Common myeloid progenitor, CD34-positive (primary cell): ENCODE data around the gene RHEB.

ENCODE experiments used
- CTCF ChIA-PET: fragments of 350-600 bp; sonication (Branson Sonifier 250); formaldehyde crosslinking; loops from one replicate; lab custom pipeline; 2021; ENCODE audit warnings: antibody characterized with exemption; lab: Charles Lee
- POLR2A ChIA-PET: fragments of 350-600 bp; sonication (Branson Sonifier 250); formaldehyde crosslinking; loops from one replicate; lab custom pipeline; 2021; ENCODE audit warnings: antibody characterized with exemption; lab: Charles Lee
- DNase-seq, 3 donors: peaks; one replicate each; pipeline versions ENCODE4 v3.0.0 to v3.0.0-alpha.2; 2013
- H3K27ac ChIP-seq, 2 experiments: 1 replicate in 1 of 2; 2 replicates in 1 of 2; pipeline ENCODE4 v1.7.0; 2013; ENCODE audit warnings: inconsistent platforms in 2 of 2, low read length in 2 of 2, mild to moderate bottlenecking in 2 of 2, low read depth in 1 of 2, moderate library complexity in 1 of 2; ENCODE audit not compliant: severe bottlenecking in 2 of 2, insufficient read depth in 1 of 2, poor library complexity in 1 of 2
- H3K27me3 ChIP-seq, 5 experiments: replicated peaks in 2 of 5; 1 replicate in 3 of 5; 2 replicates in 2 of 5; pipeline versions ENCODE4 v1.6.1 to v1.7.0; 2013; ENCODE audit warnings: low read length in 4 of 5, mild to moderate bottlenecking in 2 of 5, moderate library complexity in 2 of 5, inconsistent platforms in 1 of 5; ENCODE audit not compliant: insufficient read depth in 5 of 5, control insufficient read depth in 4 of 5
- H3K36me3 ChIP-seq, 4 experiments: 1 replicate in 2 of 4; 2 replicates in 2 of 4; pipeline versions ENCODE4 v1.6.1 to v1.7.0; 2013; ENCODE audit warnings: low read length in 3 of 4, control low read depth in 1 of 4, mild to moderate bottlenecking in 1 of 4; ENCODE audit not compliant: control insufficient read depth in 4 of 4, insufficient read depth in 4 of 4
- H3K4me1 ChIP-seq, 4 experiments: 1 replicate in 3 of 4; 2 replicates in 1 of 4; pipeline versions ENCODE4 v1.6.1 to v1.7.1; 2013; ENCODE audit warnings: low read length in 3 of 4, mild to moderate bottlenecking in 3 of 4, control low read depth in 1 of 4, inconsistent platforms in 1 of 4, moderate library complexity in 1 of 4; ENCODE audit not compliant: control insufficient read depth in 4 of 4, insufficient read depth in 4 of 4; ENCODE audit errors: control extremely low read depth in 1 of 4
- H3K4me3 ChIP-seq, 7 experiments: 1 replicate in 4 of 7; 2 replicates in 3 of 7; pipeline versions ENCODE4 v1.5.1 to v1.7.0; 2013; ENCODE audit warnings: mild to moderate bottlenecking in 7 of 7, low read length in 6 of 7, moderate library complexity in 6 of 7, inconsistent platforms in 2 of 7, low read depth in 2 of 7, control low read depth in 1 of 7; ENCODE audit not compliant: insufficient read depth in 4 of 7, control insufficient read depth in 1 of 7; ENCODE audit errors: extremely low read depth in 1 of 7
- H3K9me3 ChIP-seq, 5 experiments: 1 replicate in 4 of 5; 2 replicates in 1 of 5; pipeline versions ENCODE4 v1.6.1 to v1.7.1; 2013; ENCODE audit warnings: low read length in 4 of 5, mild to moderate bottlenecking in 2 of 5, inconsistent platforms in 1 of 5, low read depth in 1 of 5, moderate library complexity in 1 of 5; ENCODE audit not compliant: control insufficient read depth in 4 of 5, insufficient read depth in 2 of 5; ENCODE audit errors: control extremely low read depth in 1 of 5
- WGBS: methylation state at CpG from one replicate; pipeline ENCODE4 v1.1.5; 2013; ENCODE audit not compliant: insufficient coverage; 5-methylcytosine and 5-hydroxymethylcytosine counted together

The RHEB gene

GRCh38 chr7:151448261-151449252 is 71.1 kb downstream of the RHEB start:
- Histone ChIP-seq H3K27ac (no peak overlapping the region), H3K27me3 (peaks cover 0 to 11% (median 0%) of the 10 kb centered on the region in 5 experiments), H3K36me3 (no peaks in the 10 kb centered on the region), H3K4me3 (peak overlapping the region; percentile 28 to 78 (median 58)), H3K9me3 (no peaks in the 10 kb centered on the region), H3K4me1 (peaks cover 0 to 6% (median 4%) of the 10 kb centered on the region in 4 experiments)
- ChIA-PET CTCF (interaction anchor here (0.6 to 14.8 kb wide), 34 partner anchors 8 to 333 kb away, joined by 3 to 280 read pairs (median 6); partner anchors contain the start of genes CRYGN and WDR86), POLR2A (interaction anchor here (1.0 kb wide), 1 partner anchor 96 kb away, joined by 3 read pairs; no protein-coding TSS in a partner anchor)
- 6% methylated on average over 40 of the region's 61 CpGs for WGBS
- DNase-seq = peak; percentile 77 to 88 (median 86)

- peaks cover 0 to 11% (median 0%) of the 10 kb centered on the region in 5 experiments for H3K27me3 ChIP-seq
- no peak for DNase-seq
- POLR2A ChIA-PET = interaction anchor here (1.0 kb wide), 1 partner anchor 95 kb away, joined by 3 read pairs; no protein-coding TSS in a partner anchor
- WGBS = 41% methylated on average over 16 of the region's 26 CpGs
- CTCF ChIA-PET = interaction anchor here (0.6 to 14.8 kb wide), 22 partner anchors 8 to 142 kb away, joined by 3 to 280 read pairs (median 8); partner anchors contain the start of genes CRYGN and WDR86
- H3K9me3 ChIP-seq = no peaks in the 10 kb centered on the region
- H3K4me3 ChIP-seq = peak overlapping the region; percentile 28 to 78 (median 58)
- H3K36me3 ChIP-seq = no peaks in the 10 kb centered on the region
- H3K4me1 ChIP-seq = peaks cover 0 to 6% (median 4%) of the 10 kb centered on the region in 4 experiments
- no peak overlapping the region for H3K27ac ChIP-seq
These were observed 71.8 kb downstream of the RHEB start for GRCh38 chr7:151447901-151448260.

- Histone ChIP-seq H3K27ac (no peak overlapping the region), H3K9me3 (no peaks in the 10 kb centered on the region), H3K4me1 (peaks cover 0 to 6% (median 4%) of the 10 kb centered on the region in 4 experiments), H3K36me3 (no peaks in the 10 kb centered on the region), H3K4me3 (no peak overlapping the region), H3K27me3 (peaks cover 0 to 11% (median 0%) of the 10 kb centered on the region in 5 experiments)
- ChIA-PET CTCF (interaction anchor here (0.6 to 14.8 kb wide), 15 partner anchors 10 to 132 kb away, joined by 3 to 280 read pairs (median 8); no protein-coding TSS in a partner anchor), POLR2A (no interaction called here)
- no peak for DNase-seq
- over 99% methylated on average over 11 of the region's 18 CpGs for WGBS
These were observed 72.4 kb downstream of the RHEB start for GRCh38 chr7:151447312-151447711.

- H3K27ac ChIP-seq = no peak overlapping the region
- peaks cover 0 to 11% (median 5%) of the 10 kb centered on the region in 4 experiments for H3K4me1 ChIP-seq
- H3K36me3 ChIP-seq = no peaks in the 10 kb centered on the region
- ChIA-PET CTCF (interaction anchor here (0.9 to 14.8 kb wide), 4 partner anchors 9 to 131 kb away, joined by 3 to 280 read pairs (median 25); no protein-coding TSS in a partner anchor), POLR2A (no interaction called here)
- no peaks in the 10 kb centered on the region for H3K9me3 ChIP-seq
- H3K27me3 ChIP-seq = peaks cover 0 to 11% (median 0%) of the 10 kb centered on the region in 5 experiments
- H3K4me3 ChIP-seq = no peak overlapping the region
- 100% methylated on average over 1 of the region's 2 CpGs for WGBS
- DNase-seq = no peak
These were observed 73.3 kb downstream of the RHEB start for GRCh38 chr7:151446412-151446811.

- CTCF ChIA-PET = interaction anchor here (1.5 to 14.8 kb wide), 3 partner anchors 33 to 91 kb away, joined by 4 to 280 read pairs (median 5); no protein-coding TSS in a partner anchor
- H3K27me3 ChIP-seq = peaks cover 0 to 16% (median 0%) of the 10 kb centered on the region in 5 experiments
- WGBS = no CpG with 5 or more reads among the region's 1 CpG
- no peaks in the 10 kb centered on the region for H3K36me3 ChIP-seq
- H3K9me3 ChIP-seq = no peaks in the 10 kb centered on the region
- no peak overlapping the region for H3K4me3 ChIP-seq
- no peak overlapping the region for H3K27ac ChIP-seq
- POLR2A ChIA-PET = interaction anchor here (0.6 kb wide), 1 partner anchor 51 kb away, joined by 3 read pairs; no protein-coding TSS in a partner anchor
- H3K4me1 ChIP-seq = peaks cover 0 to 28% (median 11%) of the 10 kb centered on the region in 4 experiments
- DNase-seq = no peak
These were observed 75.1 kb downstream of the RHEB start for GRCh38 chr7:151444632-151445031.

GRCh38 chr7:151442776-151443496 is 76.8 kb downstream of the RHEB start:
- Histone ChIP-seq H3K36me3 (no peaks in the 10 kb centered on the region), H3K4me3 (no peak overlapping the region), H3K4me1 (peaks cover 0 to 25% (median 13%) of the 10 kb centered on the region in 4 experiments), H3K27ac (no peak overlapping the region), H3K27me3 (peaks cover 0 to 26% (median 5%) of the 10 kb centered on the region in 5 experiments), H3K9me3 (no peaks in the 10 kb centered on the region)
- ChIA-PET CTCF (interaction anchor here (0.9 to 14.8 kb wide), 3 partner anchors 10 to 73 kb away, joined by 3 to 280 read pairs (median 8); no protein-coding TSS in a partner anchor), POLR2A (no interaction called here)
- 97% methylated on average over 7 of the region's 10 CpGs for WGBS
- no peak for DNase-seq
